Uterus (tissue), 4 donors: Measurements from ENCODE around the gene PORCN. TPM values are rescaled to one million over a fixed set of nuclear protein-coding genes. Genes with fewer than 3 reads are reported as not detected.
A peak's percentile ranks its signal among the peaks of the same experiment; 100 is the strongest.

Source experiments
- DNase-seq, 2 donors: peaks; one replicate each; pipeline ENCODE4 v3.0.0-alpha.2; 2019 to 2020
- H3K27ac ChIP-seq, 2 donors: fragments of 200-600 bp; sonication (generic); 1 replicate in 1 of 2; 2 replicates in 1 of 2; pipeline ENCODE4 v1.5.1; 2016 to 2018
- H3K27me3 ChIP-seq, 2 donors: fragments of 200-600 bp; sonication (generic); one replicate each; pipeline ENCODE4 v1.5.1; 2018 to 2019; ENCODE audit warnings: control low read depth in 1 of 2
- H3K36me3 ChIP-seq, 2 donors: fragments of 200-600 bp; sonication (generic); one replicate each; pipeline ENCODE4 v1.5.1; 2019; ENCODE audit warnings: control low read depth in 1 of 2
- H3K4me1 ChIP-seq, 2 donors: fragments of 200-600 bp; sonication (generic); one replicate each; pipeline ENCODE4 v1.5.1; 2018 to 2019; ENCODE audit warnings: control low read depth in 1 of 2
- H3K4me3 ChIP-seq, 2 donors: fragments of 200-600 bp; sonication (generic); 1 replicate in 1 of 2; 2 replicates in 1 of 2; pipeline ENCODE4 v1.5.1; 2018 to 2019; ENCODE audit warnings: mild to moderate bottlenecking in 1 of 2
- H3K9me3 ChIP-seq, 2 donors: fragments of 200-600 bp; sonication (generic); one replicate each; pipeline ENCODE4 v1.5.1; 2019; ENCODE audit warnings: control low read depth in 1 of 2
- POLR2A ChIP-seq, 2 donors: fragments of 450-650 bp; IDR thresholded peaks; one replicate each; pipeline ENCODE4 v1.6.1; 2016; ENCODE audit warnings: antibody characterized with exemption in 2 of 2, mild to moderate bottlenecking in 1 of 2, moderate library complexity in 1 of 2
- intact Hi-C: fragments of 100-400 bp; cut with DNase I; formaldehyde crosslinking; loops from one replicate; pipeline ENCODE4 v1.15.1; 2023; ENCODE audit warnings: low total_unique reads
- total RNA-seq, 4 donors: library from RNA; depleted of rRNA in 3 of 4; stranded (reverse); fragments of >200 nt in 3 of 4; gene quantifications; one replicate each; pipeline versions ENCODE4 v1.1.0 to v1.2.4, GENCODE V29; 2014 to 2023
- TF ChIP-seq, protein P1 (sequence below), 4 experiments: fragments of 200-600 bp in 2 of 4; fragments of 450-650 bp in 2 of 4; sonication (generic) in 2 of 4; IDR thresholded peaks; one replicate each; pipeline ENCODE4 v1.5.1; 2016 to 2019; ENCODE audit warnings: antibody characterized with exemption in 4 of 4, mild to moderate bottlenecking in 2 of 4, moderate library complexity in 1 of 4
- donor health status: DM: yes; HTN: yes; CAD: no.

PORCN gene
- total RNA-seq, 4 donors from 2014 or later = 0.77 to 16.5 (median 4.8) TPM

DNA sequence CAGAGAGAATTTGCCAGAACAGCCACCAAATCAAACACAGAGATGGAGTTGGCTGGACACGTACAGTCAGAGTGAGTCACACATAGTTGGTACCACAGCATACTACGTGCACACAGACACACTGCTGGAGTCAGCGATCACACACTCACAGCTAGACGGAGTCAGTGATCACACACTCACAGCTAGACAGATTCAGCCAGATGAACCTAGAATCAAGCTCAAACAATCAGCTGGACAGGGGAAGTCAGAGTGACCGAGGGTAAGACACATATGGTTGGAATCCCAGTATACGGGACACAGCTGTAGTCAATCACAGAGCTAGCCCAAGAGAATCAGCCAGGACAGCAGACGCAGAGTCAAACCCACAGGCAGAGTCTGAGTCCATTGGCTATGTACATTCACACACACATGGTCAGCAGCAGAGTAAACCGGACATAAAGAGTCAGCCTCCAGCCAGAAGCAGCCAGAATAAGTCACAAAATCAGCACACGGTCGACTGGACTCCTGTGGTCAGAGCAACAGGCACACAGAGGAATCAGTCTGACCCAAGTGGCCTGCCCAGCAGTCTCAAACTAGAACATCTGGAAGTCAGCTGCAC lies 43.4 kb upstream of the PORCN start:
- Histone ChIP-seq H3K4me1 (no peaks in the 10 kb centered on the region), H3K9me3 (no peaks in the 10 kb centered on the region), H3K4me3 (no peak overlapping the region), H3K36me3 (no peaks in the 10 kb centered on the region), H3K27ac (no peak overlapping the region), H3K27me3 (no peaks in the 10 kb centered on the region)
- TF ChIP-seq, protein P1, sequence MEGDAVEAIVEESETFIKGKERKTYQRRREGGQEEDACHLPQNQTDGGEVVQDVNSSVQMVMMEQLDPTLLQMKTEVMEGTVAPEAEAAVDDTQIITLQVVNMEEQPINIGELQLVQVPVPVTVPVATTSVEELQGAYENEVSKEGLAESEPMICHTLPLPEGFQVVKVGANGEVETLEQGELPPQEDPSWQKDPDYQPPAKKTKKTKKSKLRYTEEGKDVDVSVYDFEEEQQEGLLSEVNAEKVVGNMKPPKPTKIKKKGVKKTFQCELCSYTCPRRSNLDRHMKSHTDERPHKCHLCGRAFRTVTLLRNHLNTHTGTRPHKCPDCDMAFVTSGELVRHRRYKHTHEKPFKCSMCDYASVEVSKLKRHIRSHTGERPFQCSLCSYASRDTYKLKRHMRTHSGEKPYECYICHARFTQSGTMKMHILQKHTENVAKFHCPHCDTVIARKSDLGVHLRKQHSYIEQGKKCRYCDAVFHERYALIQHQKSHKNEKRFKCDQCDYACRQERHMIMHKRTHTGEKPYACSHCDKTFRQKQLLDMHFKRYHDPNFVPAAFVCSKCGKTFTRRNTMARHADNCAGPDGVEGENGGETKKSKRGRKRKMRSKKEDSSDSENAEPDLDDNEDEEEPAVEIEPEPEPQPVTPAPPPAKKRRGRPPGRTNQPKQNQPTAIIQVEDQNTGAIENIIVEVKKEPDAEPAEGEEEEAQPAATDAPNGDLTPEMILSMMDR (IDR thresholded peaks at IDR 0.05) = no peak
- TF ChIP-seq POLR2A (IDR thresholded peaks at IDR 0.05) = no peak
- no peak for DNase-seq
- intact Hi-C loops = no loop called here

DNA sequence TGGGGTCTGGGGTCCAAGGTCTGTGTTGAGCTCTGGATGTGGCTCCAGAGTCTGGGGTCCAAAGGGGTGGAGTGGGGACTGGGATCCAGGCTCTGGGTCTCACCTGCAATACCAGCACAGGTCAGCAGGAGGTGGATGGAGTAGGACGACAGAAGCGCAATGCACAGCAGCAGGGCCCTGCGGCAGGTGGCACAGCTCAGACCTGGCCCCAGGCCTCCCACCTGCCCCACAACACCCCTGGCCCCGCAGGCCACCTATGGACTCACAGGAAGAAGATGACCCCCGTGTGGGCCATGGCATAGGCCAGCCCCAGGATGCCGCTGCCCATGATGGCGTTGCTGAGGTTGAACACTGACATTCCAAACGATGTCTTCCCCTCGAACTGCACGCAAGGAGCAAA lies 42.1 kb upstream of the PORCN start:
- no peaks in the 10 kb centered on the region for H3K36me3 ChIP-seq
- H3K4me3 ChIP-seq = no peak overlapping the region
- DNase-seq = no peak
- H3K27ac ChIP-seq = no peak overlapping the region
- intact Hi-C loops = no loop called here
- H3K4me1 ChIP-seq = no peaks in the 10 kb centered on the region
- H3K27me3 ChIP-seq = no peaks in the 10 kb centered on the region
- no peaks in the 10 kb centered on the region for H3K9me3 ChIP-seq
- TF ChIP-seq, protein P1 (IDR thresholded peaks at IDR 0.05) = no peak
- no peak for TF ChIP-seq POLR2A (IDR thresholded peaks at IDR 0.05)

DNA sequence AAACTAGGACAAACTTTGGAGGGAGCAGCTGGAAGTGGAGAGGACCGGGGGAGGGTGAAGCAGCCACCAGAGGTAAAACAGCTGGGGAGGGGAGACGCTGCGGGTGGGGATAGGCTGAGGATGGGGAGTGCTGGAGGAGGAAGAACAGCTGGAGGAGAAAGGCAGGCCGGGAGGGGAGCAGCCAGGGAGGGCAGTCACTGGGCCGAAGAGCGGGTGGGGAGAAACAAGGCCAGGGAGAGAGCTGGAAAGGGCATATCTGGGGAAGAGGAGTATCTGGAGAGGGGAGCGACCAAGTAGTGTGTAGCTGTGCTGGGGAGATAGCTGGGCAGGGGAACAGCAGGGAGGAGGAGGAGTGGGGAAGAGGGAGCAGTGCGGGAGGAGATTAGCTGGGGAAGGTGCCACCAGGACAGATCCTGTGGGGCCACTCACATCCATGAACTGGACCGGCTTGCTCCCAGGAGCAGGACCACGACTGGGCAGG lies 41.5 kb upstream of the PORCN start:
- Histone ChIP-seq H3K36me3 (no peaks in the 10 kb centered on the region), H3K27ac (no peak overlapping the region), H3K27me3 (no peaks in the 10 kb centered on the region), H3K4me1 (no peaks in the 10 kb centered on the region), H3K4me3 (no peak overlapping the region), H3K9me3 (no peaks in the 10 kb centered on the region)
- no peak for DNase-seq
- TF ChIP-seq, protein P1 (IDR thresholded peaks at IDR 0.05) = no peak
- TF ChIP-seq POLR2A (IDR thresholded peaks at IDR 0.05) = no peak
- intact Hi-C loops = no loop called here

DNA sequence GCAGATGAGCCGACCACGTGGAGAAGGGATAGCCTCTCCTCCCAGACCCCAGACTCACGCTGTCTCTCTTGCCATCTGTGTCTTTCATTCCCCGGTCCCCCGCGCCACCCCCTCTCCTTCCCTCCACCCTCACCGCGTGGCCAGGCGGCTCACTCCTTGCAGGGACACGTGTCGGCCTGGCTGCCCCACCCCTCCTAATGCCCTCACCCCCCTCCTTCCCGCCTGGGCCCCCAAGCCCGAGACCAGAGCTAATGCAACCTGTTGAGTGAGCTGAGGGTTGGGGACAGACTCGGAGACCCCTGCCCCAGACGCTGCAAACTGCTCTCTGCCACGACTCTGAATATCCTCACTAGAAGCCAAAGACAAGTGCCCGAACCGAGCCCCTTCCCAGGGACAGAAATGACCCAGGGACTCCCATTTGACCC lies 40.5 kb upstream of the PORCN start:
- DNase-seq = no peak
- TF ChIP-seq, protein P1 (IDR thresholded peaks at IDR 0.05) = no peak
- TF ChIP-seq POLR2A (IDR thresholded peaks at IDR 0.05) = no peak
- Histone ChIP-seq H3K9me3 (no peaks in the 10 kb centered on the region), H3K27me3 (no peaks in the 10 kb centered on the region), H3K4me1 (no peaks in the 10 kb centered on the region), H3K36me3 (no peaks in the 10 kb centered on the region), H3K4me3 (peak overlapping the region; percentile 13 to 15), H3K27ac (no peak overlapping the region)
- intact Hi-C loops = no loop called here

DNA sequence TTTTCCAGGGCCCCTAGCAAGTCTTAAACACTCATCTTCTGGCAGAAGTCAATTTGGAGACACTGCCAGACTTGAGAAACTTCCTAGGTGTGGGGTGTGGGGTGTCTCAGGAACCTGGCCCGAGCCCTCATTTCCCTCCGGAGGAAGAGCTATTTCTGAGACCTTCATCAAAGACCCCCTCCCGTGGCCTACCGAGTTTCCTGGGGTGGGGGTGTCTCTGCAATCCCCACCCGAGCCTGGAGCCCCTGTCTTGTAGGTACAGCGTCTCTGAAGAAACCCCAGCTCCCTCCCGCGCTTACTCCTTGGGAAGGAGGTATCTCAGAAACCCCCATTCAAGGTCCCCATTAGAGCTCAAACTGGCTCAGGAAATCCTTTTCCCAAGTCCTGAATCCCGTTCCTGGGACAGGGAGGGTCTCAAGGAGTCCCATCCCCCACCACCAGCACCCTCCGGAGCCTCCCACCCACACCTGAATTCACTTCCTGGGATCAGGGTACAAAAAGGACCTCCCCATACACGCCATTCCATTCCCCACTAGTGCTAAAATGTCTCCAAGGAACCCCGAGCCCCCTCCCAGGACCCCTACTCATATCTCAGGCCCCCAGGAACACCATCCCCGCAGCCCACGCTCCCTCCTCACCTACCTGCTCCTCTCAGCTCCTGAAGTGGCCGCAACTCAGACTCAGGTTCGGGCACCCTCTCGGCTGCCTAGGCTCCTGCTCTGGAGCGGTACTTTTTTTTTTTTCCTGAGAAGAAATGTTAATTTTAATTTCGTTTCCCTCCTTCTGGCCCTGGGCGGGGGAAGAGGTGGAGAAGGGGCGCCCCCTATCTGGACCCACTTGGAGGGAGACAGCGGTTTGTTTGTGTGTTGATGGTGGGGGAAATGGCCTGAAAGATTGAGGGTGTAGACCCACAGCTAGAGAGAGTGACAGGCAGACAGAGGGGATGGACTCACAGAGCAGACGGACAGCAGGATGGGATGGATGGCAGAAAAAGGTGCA lies 39.8 kb upstream of the PORCN start:
- Histone ChIP-seq H3K27ac (no peak overlapping the region), H3K9me3 (no peaks in the 10 kb centered on the region), H3K4me3 (peak overlapping the region; percentile 13 to 15), H3K4me1 (no peaks in the 10 kb centered on the region), H3K36me3 (no peaks in the 10 kb centered on the region), H3K27me3 (no peaks in the 10 kb centered on the region)
- no peak for DNase-seq
- intact Hi-C loops = no loop called here
- TF ChIP-seq POLR2A (IDR thresholded peaks at IDR 0.05) = no peak
- TF ChIP-seq, protein P1 (IDR thresholded peaks at IDR 0.05) = no peak
